Measurements from ENCODE around the gene IL10RB.

DNA sequence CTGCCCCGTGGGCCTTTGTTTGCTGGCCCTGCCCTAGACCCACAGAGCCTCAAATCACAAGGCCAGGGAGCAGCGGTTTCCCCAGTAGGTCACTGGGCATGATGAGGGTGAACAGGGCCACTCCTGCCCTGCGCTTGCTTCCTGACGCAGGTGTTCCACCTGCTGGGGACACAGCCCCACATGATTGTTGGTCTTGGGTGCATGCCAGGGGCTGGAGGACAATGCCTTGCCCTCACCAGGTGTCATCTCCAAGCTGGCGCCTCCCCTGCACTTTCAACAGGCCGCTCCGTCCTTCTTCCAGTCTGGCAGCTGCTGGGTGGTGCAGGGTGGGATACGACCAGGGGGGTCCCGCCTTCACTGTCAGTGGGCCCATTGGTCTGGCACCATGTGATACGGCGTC is 24.3 kb downstream of the IL10RB start:
- TF ChIP-seq, protein P1, sequence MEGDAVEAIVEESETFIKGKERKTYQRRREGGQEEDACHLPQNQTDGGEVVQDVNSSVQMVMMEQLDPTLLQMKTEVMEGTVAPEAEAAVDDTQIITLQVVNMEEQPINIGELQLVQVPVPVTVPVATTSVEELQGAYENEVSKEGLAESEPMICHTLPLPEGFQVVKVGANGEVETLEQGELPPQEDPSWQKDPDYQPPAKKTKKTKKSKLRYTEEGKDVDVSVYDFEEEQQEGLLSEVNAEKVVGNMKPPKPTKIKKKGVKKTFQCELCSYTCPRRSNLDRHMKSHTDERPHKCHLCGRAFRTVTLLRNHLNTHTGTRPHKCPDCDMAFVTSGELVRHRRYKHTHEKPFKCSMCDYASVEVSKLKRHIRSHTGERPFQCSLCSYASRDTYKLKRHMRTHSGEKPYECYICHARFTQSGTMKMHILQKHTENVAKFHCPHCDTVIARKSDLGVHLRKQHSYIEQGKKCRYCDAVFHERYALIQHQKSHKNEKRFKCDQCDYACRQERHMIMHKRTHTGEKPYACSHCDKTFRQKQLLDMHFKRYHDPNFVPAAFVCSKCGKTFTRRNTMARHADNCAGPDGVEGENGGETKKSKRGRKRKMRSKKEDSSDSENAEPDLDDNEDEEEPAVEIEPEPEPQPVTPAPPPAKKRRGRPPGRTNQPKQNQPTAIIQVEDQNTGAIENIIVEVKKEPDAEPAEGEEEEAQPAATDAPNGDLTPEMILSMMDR (IDR thresholded peaks at IDR 0.05 in 8 of 11, conservative IDR thresholded peaks at IDR 0.05 in 3 of 11): no peak
- TF ChIP-seq POLR2A (IDR thresholded peaks at IDR 0.05) (no peak), POLR2AphosphoS5 (IDR thresholded peaks at IDR 0.05) (peak in 1 of 3 donors; percentile 62)

All from spleen (tissue), 7 donors.